ENCODE results near the gene GHRL.

GHRL gene

GRCh38 chr3:10294030-10294586, 1.4 kb upstream of the GHRL start:
- DNase-seq, result no peak

GRCh38 chr3:10291641-10292040, 1.1 kb downstream of the GHRL start:
- no peak for DNase-seq

- DNase-seq, result no peak
These were observed 2.1 kb downstream of the GHRL start for GRCh38 chr3:10290481-10291176.

- no peak for DNase-seq
These were observed 2.9 kb downstream of the GHRL start for GRCh38 chr3:10289787-10290355.

GRCh38 chr3:10289077-10289476, 3.7 kb downstream of the GHRL start:
- no peak for DNase-seq

GRCh38 chr3:10288575-10288960, 4.2 kb downstream of the GHRL start:
- no peak for DNase-seq

GRCh38 chr3:10287936-10288574, 4.7 kb downstream of the GHRL start:
- DNase-seq, result no peak

- peak in 1 of 3 donors; percentile 65 for DNase-seq
These were observed 6.0 kb downstream of the GHRL start for GRCh38 chr3:10286596-10287295.

GRCh38 chr3:10286133-10286524, 6.6 kb downstream of the GHRL start:
- DNase-seq, result no peak

GRCh38 chr3:10285272-10286132, 7.2 kb downstream of the GHRL start:
- DNase-seq, result peak; percentile 38 to 57 (median 46)

- peak; percentile 35 to 64 (median 43) for DNase-seq
These were observed 8.3 kb downstream of the GHRL start for GRCh38 chr3:10284496-10284895.

GRCh38 chr3:10283638-10284037, 9.1 kb downstream of the GHRL start:
- DNase-seq, result no peak

- peak; percentile 61 to 78 (median 70) for DNase-seq
These were observed 10.8 kb downstream of the GHRL start for GRCh38 chr3:10281951-10282350.

- DNase-seq, result no peak
These were observed 12.2 kb downstream of the GHRL start for GRCh38 chr3:10280571-10280970.

GRCh38 chr3:10280177-10280529, 12.6 kb downstream of the GHRL start:
- DNase-seq, result no peak

- DNase-seq, result peak; percentile 37 to 53 (median 42)
These were observed 13.2 kb downstream of the GHRL start for GRCh38 chr3:10279384-10280176.

- DNase-seq, result no peak
These were observed 14.2 kb downstream of the GHRL start for GRCh38 chr3:10278501-10278900.

GRCh38 chr3:10277115-10277625, 15.6 kb downstream of the GHRL start:
- no peak for DNase-seq

- no peak for DNase-seq
These were observed 18.1 kb downstream of the GHRL start for GRCh38 chr3:10274601-10275000.

- DNase-seq, result no peak
These were observed 18.9 kb downstream of the GHRL start for GRCh38 chr3:10273702-10274305.

- DNase-seq, result no peak
These were observed 19.8 kb downstream of the GHRL start for GRCh38 chr3:10272977-10273376.

Measured in suppressor macrophage treated with lipopolysaccharide for 1 hour (primary cell).